ENCODE data around the gene ZSCAN26.

GRCh38 chr6:28315628-28316027 is 48.7 kb downstream of the ZSCAN26 start:
- TF ChIP-seq CTCF (IDR thresholded peaks at IDR 0.05) (no peak), EZH2 (IDR thresholded peaks at IDR 0.05; ENCODE audit: borderline replicate concordance, insufficient read depth, low read depth, low read length, poor library complexity, severe bottlenecking) (no peak)

Measured in B cell (primary cell).